ENCODE results near the gene DDR2.
A peak's percentile ranks its signal among the peaks of the same experiment; 100 is the strongest.
"Not testable (repeated sequence)": the region's sequence is repeated elsewhere in the genome, so short reads cannot be mapped to it uniquely, and the experiment has no call there.

Gene DDR2

GRCh38 chr1:162632217-162632666 is at the start of gene DDR2:
TSS of gene DDR2 (plus strand) at chr1:162632464. CDS start at chr1:162719064, 86,600 bp downstream.
- DNase-seq, result no peak
- TF ChIP-seq GATA1 (IDR thresholded peaks at IDR 0.05; ENCODE audit: low read depth, low read length) (no peak), POLR2A (IDR thresholded peaks at IDR 0.05; ENCODE audit: low read length) (no peak)

GRCh38 chr1:162582901-162583300 is 49.4 kb upstream of the DDR2 start:
- not testable (repeated sequence) for DNase-seq

- DNase-seq, result peak; percentile 6 to 11
These were observed 47.2 kb upstream of the DDR2 start for GRCh38 chr1:162585101-162585500.

GRCh38 chr1:162587347-162587746 is 44.9 kb upstream of the DDR2 start:
- TF ChIP-seq GATA1 (IDR thresholded peaks at IDR 0.05; ENCODE audit: low read depth, low read length) (no peak), POLR2A (IDR thresholded peaks at IDR 0.05; ENCODE audit: low read length) (no peak)
- no peak for DNase-seq

- TF ChIP-seq GATA1 (IDR thresholded peaks at IDR 0.05; ENCODE audit: low read depth, low read length) (no peak), POLR2A (IDR thresholded peaks at IDR 0.05; ENCODE audit: low read length) (no peak)
- no peak for DNase-seq
These were observed 44.5 kb upstream of the DDR2 start for GRCh38 chr1:162587761-162588260.

- TF ChIP-seq GATA1 (IDR thresholded peaks at IDR 0.05; ENCODE audit: low read depth, low read length) (no peak), POLR2A (IDR thresholded peaks at IDR 0.05; ENCODE audit: low read length) (no peak)
- DNase-seq, result no peak
These were observed 42.2 kb upstream of the DDR2 start for GRCh38 chr1:162590101-162590500.

GRCh38 chr1:162590686-162591085 is 41.6 kb upstream of the DDR2 start:
- TF ChIP-seq POLR2A (IDR thresholded peaks at IDR 0.05; ENCODE audit: low read length), result no peak
- no peak for DNase-seq

- no peak for DNase-seq
These were observed 35.6 kb upstream of the DDR2 start for GRCh38 chr1:162596514-162597170.

GRCh38 chr1:162599451-162599850 is 32.8 kb upstream of the DDR2 start:
- no peak for DNase-seq
- TF ChIP-seq POLR2A (IDR thresholded peaks at IDR 0.05; ENCODE audit: low read length), result no peak

More at GRCh38 chr1:162596514-162597170, 35.6 kb upstream of the DDR2 start:
- no peak for TF ChIP-seq GATA1 (IDR thresholded peaks at IDR 0.05; ENCODE audit: low read depth, low read length)
- TF ChIP-seq POLR2A (IDR thresholded peaks at IDR 0.05; ENCODE audit: low read length), result no peak

- DNase-seq, result not testable (repeated sequence)
These were observed 29.1 kb upstream of the DDR2 start for GRCh38 chr1:162603117-162603516.

- TF ChIP-seq POLR2A (IDR thresholded peaks at IDR 0.05; ENCODE audit: low read length), result no peak
- TF ChIP-seq GATA1 (IDR thresholded peaks at IDR 0.05; ENCODE audit: low read depth, low read length), result no peak
These were observed 26.9 kb upstream of the DDR2 start for GRCh38 chr1:162605225-162605927.

GRCh38 chr1:162609306-162609705 is 23.0 kb upstream of the DDR2 start:
- DNase-seq, result no peak
- no peak for TF ChIP-seq POLR2A (IDR thresholded peaks at IDR 0.05; ENCODE audit: low read length)
- TF ChIP-seq GATA1 (IDR thresholded peaks at IDR 0.05; ENCODE audit: low read depth, low read length), result no peak

More at GRCh38 chr1:162605225-162605927, 26.9 kb upstream of the DDR2 start:
- DNase-seq, result no peak

- no peak for TF ChIP-seq POLR2A (IDR thresholded peaks at IDR 0.05; ENCODE audit: low read length)
- TF ChIP-seq GATA1 (IDR thresholded peaks at IDR 0.05; ENCODE audit: low read depth, low read length), result no peak
- DNase-seq, result no peak
These were observed 19.5 kb upstream of the DDR2 start for GRCh38 chr1:162612606-162613400.

GRCh38 chr1:162616848-162617247 is 15.4 kb upstream of the DDR2 start:
- DNase-seq, result peak in 1 of 2 experiments; percentile 3
- no peak for TF ChIP-seq GATA1 (IDR thresholded peaks at IDR 0.05; ENCODE audit: low read depth, low read length)
- no peak for TF ChIP-seq POLR2A (IDR thresholded peaks at IDR 0.05; ENCODE audit: low read length)

All from erythroblast (primary cell).